GM21526 (cell line): Measurements from ENCODE around the gene ZNF362.

ENCODE experiments used
- ATAC-seq: cut with Tn5 transposase; IDR thresholded peaks from one replicate; pipeline ENCODE4 v1.9.1; 2021; ENCODE audit warnings: moderate library complexity; ENCODE audit not compliant: unreplicated experiment, low FRiP score

The ZNF362 gene

DNA sequence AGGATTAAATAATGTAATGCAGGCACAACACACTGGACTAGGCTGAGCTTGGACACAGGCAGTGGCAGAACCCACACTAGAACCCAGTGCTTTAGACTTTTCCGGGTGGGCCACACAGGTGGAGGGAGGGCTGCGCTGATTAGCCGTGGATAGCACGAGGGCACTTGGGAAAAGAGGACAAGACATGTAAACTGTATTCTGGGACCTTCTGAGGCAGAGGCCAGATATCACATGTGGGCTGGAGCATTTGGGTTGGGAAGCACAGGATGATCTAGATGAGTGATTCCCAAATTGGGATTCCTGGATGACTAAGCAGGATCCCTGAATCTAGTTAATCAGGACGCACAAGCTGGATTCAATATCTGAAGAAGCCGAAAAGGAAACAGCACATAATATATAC, 84.9 kb downstream of the ZNF362 start:
- no peak for ATAC-seq

DNA sequence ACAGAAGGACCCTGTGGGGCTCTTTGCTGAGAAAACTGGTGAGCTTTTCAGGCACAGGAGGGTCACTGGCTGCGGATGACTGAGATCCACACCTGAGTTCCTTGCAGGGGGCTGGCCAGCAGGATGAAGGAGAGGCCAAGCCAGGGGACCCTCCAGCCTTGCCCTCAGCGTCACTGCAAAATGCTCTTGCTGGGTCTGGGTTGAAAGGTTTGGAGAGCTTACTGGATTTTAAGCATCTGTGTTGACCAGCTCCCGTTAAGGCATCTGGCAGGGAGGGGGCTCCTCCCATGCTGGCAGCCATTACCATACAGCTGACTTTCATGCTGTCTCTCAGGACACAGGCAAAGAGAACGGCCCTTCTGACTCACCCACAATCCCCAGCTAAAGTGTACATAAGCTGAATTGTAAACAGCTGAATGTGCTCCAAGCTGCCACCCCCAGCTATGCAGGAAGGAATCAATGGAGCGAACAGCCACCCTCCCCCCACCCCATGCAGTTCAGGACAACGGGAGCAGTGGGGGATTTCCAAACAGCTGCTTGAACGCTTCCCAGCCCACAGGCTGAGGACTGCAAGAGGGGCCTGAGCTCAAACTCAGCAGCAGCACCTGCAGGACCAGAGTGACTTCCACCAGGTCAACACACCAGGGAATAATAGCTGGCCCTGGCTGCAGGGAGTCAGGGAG, 85.9 kb downstream of the ZNF362 start:
- ATAC-seq: no peak

DNA sequence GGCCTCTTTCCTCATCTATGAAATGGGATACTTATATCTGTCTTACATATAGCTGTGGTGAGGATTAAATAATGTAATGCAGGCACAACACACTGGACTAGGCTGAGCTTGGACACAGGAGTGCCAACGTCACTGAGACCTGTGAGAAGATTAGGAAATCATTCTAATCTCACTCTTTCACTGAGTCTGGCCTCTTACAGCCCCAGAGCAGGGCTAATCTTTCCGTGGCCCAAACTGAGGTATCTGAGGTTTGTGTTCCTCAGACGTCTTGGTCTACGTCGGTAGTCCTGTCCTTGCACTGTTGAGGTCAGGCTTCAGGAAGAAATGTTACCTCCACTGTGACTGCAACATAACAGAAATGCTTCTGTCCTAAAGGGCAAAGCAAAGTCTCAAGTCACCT, 87.2 kb downstream of the ZNF362 start:
- no peak for ATAC-seq

- ATAC-seq: no peak
These were observed 88.7 kb downstream of the ZNF362 start for GRCh38 chr1:33344896-33345560.

DNA sequence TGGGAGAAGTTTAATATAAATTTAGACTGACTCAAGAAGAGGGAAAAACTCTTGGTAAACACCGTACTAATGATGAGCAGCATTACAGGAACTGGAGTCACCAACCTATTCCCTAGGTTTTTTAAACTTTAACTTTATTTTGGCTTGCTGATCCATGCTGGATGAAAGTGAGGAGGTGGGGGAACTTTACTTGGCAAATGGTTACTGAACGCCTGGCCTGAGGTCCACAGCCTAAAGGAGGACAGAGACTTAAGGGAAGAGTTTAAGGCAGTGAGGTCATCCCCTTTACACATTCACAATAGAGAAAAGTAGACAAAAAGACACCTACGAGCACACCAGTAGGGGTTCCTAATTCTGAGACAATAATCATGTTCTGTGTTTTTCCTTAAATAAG, 90.2 kb downstream of the ZNF362 start:
- no peak for ATAC-seq

DNA sequence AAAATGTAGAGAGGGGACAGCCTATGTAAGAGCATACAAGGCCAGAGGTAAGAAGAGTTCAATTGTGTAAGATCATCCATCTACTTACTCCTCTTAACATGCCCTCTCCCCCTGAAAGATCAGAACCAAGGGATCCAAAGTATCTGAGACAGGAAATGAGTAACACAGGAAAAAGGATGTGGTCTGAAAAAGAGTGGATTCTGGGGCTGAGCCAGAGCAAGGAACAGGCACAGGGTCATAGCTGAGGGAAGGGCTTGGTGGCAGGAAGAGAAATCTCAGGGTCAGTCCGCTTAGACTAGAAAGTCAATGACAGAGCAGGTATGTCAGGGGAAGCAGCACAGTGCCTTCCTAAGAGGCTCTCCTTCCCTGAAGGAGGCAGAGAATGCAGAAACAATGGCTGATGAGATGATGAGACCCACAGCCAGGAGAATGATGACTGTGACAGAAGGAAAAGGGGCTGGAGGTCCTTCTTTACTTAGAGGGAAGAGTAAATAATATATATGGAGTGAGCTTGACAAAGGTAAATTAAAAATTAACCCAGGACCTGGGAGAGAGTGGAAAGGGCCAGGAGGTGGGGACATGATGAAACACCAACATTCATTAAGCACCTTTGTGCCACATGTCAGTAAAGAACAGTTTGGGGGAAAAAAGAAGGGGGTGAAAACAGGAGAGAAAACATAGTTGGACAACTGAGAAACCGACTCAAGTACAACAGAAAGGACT, 90.8 kb downstream of the ZNF362 start:
- ATAC-seq: no peak

GRCh38 chr1:33347650-33347992, 91.3 kb downstream of the ZNF362 start:
- ATAC-seq: no peak

DNA sequence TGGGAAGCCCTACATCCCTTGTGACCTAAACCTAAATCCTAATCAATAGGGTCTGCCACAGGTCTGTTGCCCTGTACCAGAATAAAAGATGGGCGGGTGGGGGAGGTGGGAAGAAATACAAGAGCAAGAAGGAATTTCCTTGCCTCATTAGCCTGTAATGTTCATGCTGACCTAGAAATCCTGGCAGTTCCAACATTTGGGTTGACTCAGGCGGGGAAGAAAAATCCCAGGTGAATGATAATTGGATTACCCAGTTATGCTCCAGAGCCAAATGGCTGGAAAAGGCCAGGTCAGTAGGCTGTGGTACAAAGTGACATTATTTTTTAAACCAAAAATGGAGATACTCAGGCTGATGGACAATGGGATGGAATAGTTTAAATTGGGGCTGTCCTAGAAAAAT, 91.9 kb downstream of the ZNF362 start:
- ATAC-seq: no peak

- no peak for ATAC-seq
These were observed 92.4 kb downstream of the ZNF362 start for GRCh38 chr1:33348676-33349080.

GRCh38 chr1:33349081-33349759, 92.9 kb downstream of the ZNF362 start:
- peak; percentile 34 for ATAC-seq

GRCh38 chr1:33349778-33350610, 93.7 kb downstream of the ZNF362 start:
- ATAC-seq: peak; percentile 76
